ENCODE results near the gene ACTL7B. TPM values are rescaled to one million over a fixed set of nuclear protein-coding genes. Genes with fewer than 3 reads are reported as not detected.

Gene ACTL7B
- total RNA-seq: under 0.01 TPM in 1 of 2 replicates, not detected in the other

DNA sequence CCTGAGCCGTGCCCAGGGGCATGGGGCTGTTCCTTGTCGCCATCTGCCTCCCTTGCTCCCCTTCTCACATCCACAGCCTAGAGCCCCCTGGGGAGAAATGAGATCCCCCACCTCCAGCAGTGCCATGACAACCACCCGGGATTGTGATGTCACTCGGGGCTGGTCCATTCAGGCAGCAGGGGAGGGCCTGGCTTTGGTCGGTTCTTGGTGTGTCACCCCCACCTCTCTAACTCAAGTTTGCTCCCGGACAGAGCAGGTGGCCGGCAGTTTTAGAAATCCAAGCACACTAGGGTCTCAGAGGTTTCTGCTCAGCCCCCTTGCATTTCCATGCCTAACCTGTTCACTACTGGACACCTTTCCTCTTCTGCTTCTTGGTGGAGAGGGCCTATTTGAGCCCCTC is at the start of gene ACTL7B:
Gene ACTL7B (minus strand): TSS at position 99 of the 400 bp plus-strand sequence. CDS start 56 bp downstream, at position 43.

DNA sequence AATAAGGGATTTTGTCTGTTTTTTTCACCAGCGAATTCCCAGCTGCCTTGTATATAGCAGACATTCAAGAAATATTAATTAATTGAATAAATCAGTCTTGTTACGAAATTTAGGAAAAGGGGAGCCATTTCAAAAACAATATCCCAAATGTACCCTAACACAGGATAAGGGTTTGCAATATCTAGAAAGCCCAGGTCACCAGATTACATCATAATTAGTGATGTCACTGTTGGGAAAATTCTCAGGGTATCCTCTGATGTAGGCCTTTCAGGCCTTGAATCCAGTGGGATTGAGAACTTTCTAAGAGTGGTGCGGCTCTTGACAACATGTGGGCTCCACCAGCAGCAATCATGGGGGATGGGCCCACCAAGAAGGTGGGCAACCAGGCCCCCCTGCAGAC is 6.2 kb upstream of the ACTL7B start, which contains the start of gene ACTL7A:
Gene ACTL7A (plus strand): TSS at position 270 of the 400 bp plus-strand sequence. CDS start 57 bp downstream, at position 327.

Other genes with a start within 250 kb of the ACTL7B start
- not detected in 2 replicates for gene ACTL7A, start 6.3 kb upstream of the ACTL7B start, total RNA-seq
- 32.5 and 40.9 TPM in 2 replicates for gene ELP1, start 78.1 kb upstream of the ACTL7B start, total RNA-seq
- gene ABITRAM, start 78.4 kb upstream of the ACTL7B start, total RNA-seq: 3.8 and 4.2 TPM in 2 replicates
- 114 and 136 TPM in 2 replicates for gene CTNNAL1, start 157.5 kb upstream of the ACTL7B start, total RNA-seq